Mesothelial cell of epicardium (in vitro differentiated cells): ENCODE results near the gene HSD17B3. TPM values are rescaled to one million over a fixed set of nuclear protein-coding genes. Genes with fewer than 3 reads are reported as not detected.

Experiments used
- DNase-seq, 2 experiments: peaks; one replicate each; pipeline ENCODE4 v3.0.0; 2021; ENCODE audit warnings: low spot score in 2 of 2; ENCODE audit not compliant: unreplicated experiment in 2 of 2
- H3K27ac Mint-ChIP-seq: 2 replicates; pipeline ENCODE4 v1.8.0; 2021; ENCODE audit warnings: mixed read lengths
- H3K27me3 Mint-ChIP-seq: 2 replicates; pipeline ENCODE4 v1.8.0; 2021; ENCODE audit warnings: low read depth, mixed read lengths
- H3K36me3 Mint-ChIP-seq: 2 replicates; pipeline ENCODE4 v1.8.0; 2021; ENCODE audit warnings: mixed read lengths
- H3K4me1 Mint-ChIP-seq: 2 replicates; pipeline ENCODE4 v1.8.0; 2021; ENCODE audit warnings: mixed read lengths
- H3K4me3 Mint-ChIP-seq: 2 replicates; pipeline ENCODE4 v1.8.0; 2021; ENCODE audit warnings: mild to moderate bottlenecking, moderate library complexity, mixed read lengths
- H3K9me3 Mint-ChIP-seq: 2 replicates; pipeline ENCODE4 v1.8.0; 2021; ENCODE audit warnings: mixed read lengths
- total RNA-seq: library from RNA; stranded (reverse); gene quantifications from 3 replicates; pipeline ENCODE4 v1.2.1, GENCODE V29; 2021
- TF ChIP-seq, protein P1 (sequence below): fragments of 200-600 bp; sonication (generic); IDR thresholded peaks from one replicate; pipeline ENCODE4 v1.5.0; 2021; ENCODE audit warnings: antibody characterized with exemption; ENCODE audit not compliant: unreplicated experiment

HSD17B3 gene
- total RNA-seq, 1 donor from 2014 or later, result not detected

- Mint-ChIP-seq H3K9me3 (peaks cover 38% of the 10 kb centered on the region), H3K27me3 (no peaks in the 10 kb centered on the region), H3K36me3 (peaks cover 8% of the 10 kb centered on the region), H3K4me1 (peaks cover 26% of the 10 kb centered on the region), H3K4me3 (no peak overlapping the region), H3K27ac (peak overlapping the region; percentile 88)
- TF ChIP-seq, protein P1, sequence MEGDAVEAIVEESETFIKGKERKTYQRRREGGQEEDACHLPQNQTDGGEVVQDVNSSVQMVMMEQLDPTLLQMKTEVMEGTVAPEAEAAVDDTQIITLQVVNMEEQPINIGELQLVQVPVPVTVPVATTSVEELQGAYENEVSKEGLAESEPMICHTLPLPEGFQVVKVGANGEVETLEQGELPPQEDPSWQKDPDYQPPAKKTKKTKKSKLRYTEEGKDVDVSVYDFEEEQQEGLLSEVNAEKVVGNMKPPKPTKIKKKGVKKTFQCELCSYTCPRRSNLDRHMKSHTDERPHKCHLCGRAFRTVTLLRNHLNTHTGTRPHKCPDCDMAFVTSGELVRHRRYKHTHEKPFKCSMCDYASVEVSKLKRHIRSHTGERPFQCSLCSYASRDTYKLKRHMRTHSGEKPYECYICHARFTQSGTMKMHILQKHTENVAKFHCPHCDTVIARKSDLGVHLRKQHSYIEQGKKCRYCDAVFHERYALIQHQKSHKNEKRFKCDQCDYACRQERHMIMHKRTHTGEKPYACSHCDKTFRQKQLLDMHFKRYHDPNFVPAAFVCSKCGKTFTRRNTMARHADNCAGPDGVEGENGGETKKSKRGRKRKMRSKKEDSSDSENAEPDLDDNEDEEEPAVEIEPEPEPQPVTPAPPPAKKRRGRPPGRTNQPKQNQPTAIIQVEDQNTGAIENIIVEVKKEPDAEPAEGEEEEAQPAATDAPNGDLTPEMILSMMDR, result no peak
- peak in 1 of 2 experiments; percentile 47 for DNase-seq
Measured at GRCh38 chr9:96279932-96280331, 22.0 kb downstream of the HSD17B3 start.

DNA sequence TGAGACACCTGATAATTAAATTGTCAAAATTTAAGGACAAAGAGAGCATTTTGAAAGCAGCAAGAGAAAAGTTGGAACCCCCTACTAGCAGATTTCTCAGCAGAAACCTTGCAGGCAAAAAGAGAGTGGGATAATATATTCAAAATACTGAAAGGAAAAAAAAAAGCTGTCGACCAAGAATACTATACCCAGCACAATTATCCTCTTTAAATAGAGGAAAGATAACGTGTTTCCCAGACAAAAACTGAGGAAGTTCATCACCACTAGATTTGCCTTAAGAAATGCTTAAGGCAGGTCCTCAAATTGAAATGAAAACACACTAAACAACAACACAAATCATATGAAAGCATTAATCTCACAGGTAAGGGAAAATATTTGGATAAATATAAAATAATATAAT lies 27.0 kb downstream of the HSD17B3 start:
- TF ChIP-seq, protein P1, result no peak
- H3K4me3 Mint-ChIP-seq, result no peak overlapping the region
- H3K4me1 Mint-ChIP-seq, result peaks cover 8% of the 10 kb centered on the region
- H3K36me3 Mint-ChIP-seq, result peaks cover 14% of the 10 kb centered on the region
- H3K27me3 Mint-ChIP-seq, result no peaks in the 10 kb centered on the region
- H3K27ac Mint-ChIP-seq, result no peak overlapping the region
- no peak for DNase-seq
- peaks cover 47% of the 10 kb centered on the region for H3K9me3 Mint-ChIP-seq

DNA sequence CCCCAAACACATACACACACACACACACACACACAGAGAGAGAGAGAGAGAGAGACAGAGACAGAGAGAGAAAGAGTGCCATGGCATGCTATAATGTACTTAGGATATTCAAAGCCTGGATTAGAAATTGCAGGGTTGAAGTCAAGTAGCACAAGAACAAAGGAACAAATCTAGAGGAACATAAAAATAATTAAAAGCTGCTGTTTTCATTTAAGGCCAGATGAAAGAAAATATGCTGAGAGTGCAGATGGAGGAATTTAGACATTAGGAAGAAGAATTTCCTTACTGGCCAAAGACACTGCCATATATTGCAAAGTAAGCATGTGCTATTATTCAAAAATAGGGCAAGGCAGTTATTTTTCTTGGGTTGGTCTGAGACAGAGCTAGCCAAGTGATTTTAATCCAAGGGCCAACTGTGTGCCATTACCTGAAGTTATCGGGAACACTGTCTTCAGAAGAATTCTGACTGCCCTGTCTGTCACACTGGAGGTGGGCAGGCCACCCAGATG lies 31.7 kb downstream of the HSD17B3 start:
- H3K27me3 Mint-ChIP-seq, result no peaks in the 10 kb centered on the region
- no peak overlapping the region for H3K4me3 Mint-ChIP-seq
- H3K9me3 Mint-ChIP-seq, result peaks cover 19% of the 10 kb centered on the region
- H3K4me1 Mint-ChIP-seq, result peaks cover 14% of the 10 kb centered on the region
- TF ChIP-seq, protein P1, result no peak
- H3K27ac Mint-ChIP-seq, result peak overlapping the region; percentile 66
- DNase-seq, result no peak
- peaks cover 10% of the 10 kb centered on the region for H3K36me3 Mint-ChIP-seq

- no peaks in the 10 kb centered on the region for H3K27me3 Mint-ChIP-seq
- H3K36me3 Mint-ChIP-seq, result no peaks in the 10 kb centered on the region
- H3K4me1 Mint-ChIP-seq, result peaks cover 11% of the 10 kb centered on the region
- H3K27ac Mint-ChIP-seq, result no peak overlapping the region
- no peak overlapping the region for H3K4me3 Mint-ChIP-seq
- H3K9me3 Mint-ChIP-seq, result no peaks in the 10 kb centered on the region
- no peak for DNase-seq
- TF ChIP-seq, protein P1, result no peak
Measured at GRCh38 chr9:96258967-96259366, 43.0 kb downstream of the HSD17B3 start.

- Mint-ChIP-seq H3K4me3 (no peak overlapping the region), H3K27me3 (no peaks in the 10 kb centered on the region), H3K4me1 (peaks cover 11% of the 10 kb centered on the region), H3K27ac (peak overlapping the region; percentile 18), H3K36me3 (no peaks in the 10 kb centered on the region), H3K9me3 (no peaks in the 10 kb centered on the region)
- no peak for DNase-seq
- TF ChIP-seq, protein P1, result no peak
Measured at GRCh38 chr9:96256800-96257199, 45.2 kb downstream of the HSD17B3 start.

DNA sequence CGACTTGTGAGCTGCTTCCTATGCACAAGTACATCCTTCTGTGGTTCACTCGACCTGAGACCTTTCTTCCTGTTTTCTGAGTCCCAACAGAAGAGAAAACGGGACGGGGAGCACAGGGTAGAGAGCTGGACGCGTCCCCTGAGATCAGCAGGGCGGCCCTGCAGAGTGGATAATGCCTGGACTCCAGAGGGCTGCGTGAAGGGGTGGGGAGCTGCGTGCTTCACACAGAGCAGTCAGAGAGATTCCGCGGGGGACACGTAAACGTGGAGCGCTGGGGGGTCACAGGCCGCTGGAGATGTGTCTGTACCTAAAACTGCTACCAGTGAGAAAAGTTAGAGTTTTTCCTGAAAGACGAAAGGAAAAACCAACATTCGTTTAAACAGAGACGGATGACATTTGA lies 46.3 kb downstream of the HSD17B3 start:
- no peak overlapping the region for H3K27ac Mint-ChIP-seq
- TF ChIP-seq, protein P1, result no peak

More for the DNA sequence above, 46.3 kb downstream of the HSD17B3 start:
- Mint-ChIP-seq H3K36me3 (no peaks in the 10 kb centered on the region), H3K4me3 (no peak overlapping the region), H3K9me3 (no peaks in the 10 kb centered on the region), H3K4me1 (peaks cover 11% of the 10 kb centered on the region), H3K27me3 (no peaks in the 10 kb centered on the region)
- no peak for DNase-seq
